ENCODE measurements around the gene TLCD5. TPM values are rescaled to one million over a fixed set of nuclear protein-coding genes. Genes with fewer than 3 reads are reported as not detected.

TLCD5 gene
- total RNA-seq, 1 experiment from 2014 or later: 8.3 TPM

- Mint-ChIP-seq H3K36me3 (no peaks in the 10 kb centered on the region), H3K27me3 (ENCODE audit: low read depth) (peaks cover 2% of the 10 kb centered on the region; the same call in 1 of the 2 replicates), H3K4me1 (peaks cover 19% of the 10 kb centered on the region), H3K27ac (peak overlapping the region; percentile 84; the same call in 1 of the 2 replicates), H3K9me3 (no peaks in the 10 kb centered on the region), H3K4me3 (peak overlapping the region; percentile 57)
- ATAC-seq (peak; percentile 98), DNase-seq (ENCODE audit: low spot score) (peak; percentile 42)
- POLR2A ChIA-PET: interaction anchor here (0.6 to 1.8 kb wide), 2 partner anchors 81 to 137 kb away, joined by 3 to 4 read pairs; no protein-coding TSS in a partner anchor
- CTCF ChIA-PET: interaction anchor here (0.9 to 2.0 kb wide), 4 partner anchors 14 to 87 kb away, joined by 3 to 25 read pairs (median 6); no protein-coding TSS in a partner anchor
- TF ChIP-seq E2F1 (CRISPR knock-in tag; IDR thresholded peaks at IDR 0.05): no peak
- TF ChIP-seq CBFB (CRISPR knock-in tag; IDR thresholded peaks at IDR 0.05; ENCODE audit: low read depth): no peak
- no peak for TF ChIP-seq ZNF281 (CRISPR knock-in tag; IDR thresholded peaks at IDR 0.05)
- no peak for TF ChIP-seq OVOL2 (CRISPR knock-in tag; IDR thresholded peaks at IDR 0.05; ENCODE audit: borderline replicate concordance)
- TF ChIP-seq ZNF423 (CRISPR knock-in tag; IDR thresholded peaks at IDR 0.05): no peak
- no peak for TF ChIP-seq KAT7 (CRISPR knock-in tag; IDR thresholded peaks at IDR 0.05; ENCODE audit: borderline replicate concordance)
- no peak for TF ChIP-seq CREB1 (CRISPR knock-in tag; IDR thresholded peaks at IDR 0.05)
- no peak for TF ChIP-seq SMAD3 (CRISPR knock-in tag; IDR thresholded peaks at IDR 0.05; ENCODE audit: borderline replicate concordance)
- TF ChIP-seq HMGA2 (CRISPR knock-in tag; IDR thresholded peaks at IDR 0.05): no peak
- TF ChIP-seq ZNF425 (CRISPR knock-in tag; conservative IDR thresholded peaks at IDR 0.05): no peak
Measured at GRCh38 chr11:120316880-120317688, 8.0 kb upstream of the TLCD5 start.

GRCh38 chr11:120317689-120318480 is 7.2 kb upstream of the TLCD5 start:
- H3K4me3 Mint-ChIP-seq: no peak overlapping the region
- DNase-seq (ENCODE audit: low spot score): no peak
- H3K9me3 Mint-ChIP-seq: no peaks in the 10 kb centered on the region
- H3K27ac Mint-ChIP-seq: no peak overlapping the region
- H3K4me1 Mint-ChIP-seq: peaks cover 19% of the 10 kb centered on the region
- no peak for ATAC-seq
- ChIA-PET CTCF (interaction anchor here (0.6 to 2.0 kb wide), 5 partner anchors 13 to 262 kb away, joined by 3 to 25 read pairs (median 6); no protein-coding TSS in a partner anchor), POLR2A (interaction anchor here (0.6 to 1.8 kb wide), 2 partner anchors 81 to 138 kb away, joined by 3 to 4 read pairs; no protein-coding TSS in a partner anchor)
- peaks cover 2% of the 10 kb centered on the region; the same call in 1 of the 2 replicates for H3K27me3 Mint-ChIP-seq (ENCODE audit: low read depth)
- no peaks in the 10 kb centered on the region for H3K36me3 Mint-ChIP-seq
- no peak for TF ChIP-seq ZNF671 (CRISPR knock-in tag; IDR thresholded peaks at IDR 0.05)
- no peak for TF ChIP-seq SP1 (CRISPR knock-in tag; conservative IDR thresholded peaks at IDR 0.05)
- TF ChIP-seq ZNF317 (CRISPR knock-in tag; IDR thresholded peaks at IDR 0.05; ENCODE audit: borderline replicate concordance, low read depth): no peak
- TF ChIP-seq ZNF138 (CRISPR knock-in tag; conservative IDR thresholded peaks at IDR 0.05): no peak
- no peak for TF ChIP-seq ZNF425 (CRISPR knock-in tag; conservative IDR thresholded peaks at IDR 0.05)
- TF ChIP-seq FOXK1 (CRISPR knock-in tag; IDR thresholded peaks at IDR 0.05): no peak
- TF ChIP-seq ZNF232 (CRISPR knock-in tag; IDR thresholded peaks at IDR 0.05): no peak
- TF ChIP-seq NR2C2 (CRISPR knock-in tag; IDR thresholded peaks at IDR 0.05): no peak
- no peak for TF ChIP-seq NR3C1 (CRISPR knock-in tag; conservative IDR thresholded peaks at IDR 0.05; ENCODE audit: low read depth)
- no peak for TF ChIP-seq ZNF219 (CRISPR knock-in tag; IDR thresholded peaks at IDR 0.05; ENCODE audit: borderline replicate concordance)
- TF ChIP-seq TEAD1 (CRISPR knock-in tag; IDR thresholded peaks at IDR 0.05): no peak
- TF ChIP-seq FOXP4 (CRISPR knock-in tag; IDR thresholded peaks at IDR 0.05): no peak
- no peak for TF ChIP-seq ZBTB21 (CRISPR knock-in tag; IDR thresholded peaks at IDR 0.05; ENCODE audit: borderline replicate concordance)

All from WTC11 (cell line).